ENCODE data around the gene ZNRF4. TPM values are rescaled to one million over a fixed set of nuclear protein-coding genes. Genes with fewer than 3 reads are reported as not detected.

The ZNRF4 gene
- total and polyA plus RNA-seq, 9 of the 15 experiments (the other 6 are each of a cell fraction or from before 2014, with no cell fraction given), result not detected

DNA sequence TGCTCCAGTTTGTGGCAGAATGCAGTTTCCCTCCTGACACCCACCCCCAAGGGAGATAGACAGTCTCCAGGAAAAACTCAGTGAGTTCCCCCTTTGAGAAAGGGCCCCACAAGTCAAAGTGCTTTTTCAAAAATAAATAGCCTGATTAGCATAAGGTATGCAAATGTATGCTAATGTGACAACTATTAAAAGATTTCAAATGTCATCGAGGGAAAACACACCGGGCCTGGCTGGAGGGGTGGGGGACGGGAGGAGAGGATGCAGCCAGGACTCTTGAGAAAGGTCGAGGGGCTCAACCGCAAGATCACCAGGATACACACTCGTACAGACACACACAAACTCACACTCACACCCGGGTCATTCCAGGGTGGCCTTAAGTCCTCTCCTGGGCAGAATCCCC is 34.3 kb upstream of the ZNRF4 start:
- Histone ChIP-seq H3K79me2 (ENCODE audit: control insufficient read depth, insufficient read depth, low read length) (no peaks in the 10 kb centered on the region), H3K4me3 (no peak overlapping the region), H4K20me1 (replicated peaks; ENCODE audit: control insufficient read depth, insufficient read depth, low read length) (no peaks in the 10 kb centered on the region), H3K9me1 (ENCODE audit: control insufficient read depth, insufficient read depth, low read length) (no peaks in the 10 kb centered on the region), H3K27me3 (ENCODE audit: control insufficient read depth in 2 of 2, insufficient read depth in 2 of 2, low read length in 2 of 2) (peaks cover 33 to 49% of the 10 kb centered on the region in 2 experiments; a peak in 4 of 5 replicates), H3K4me2 (ENCODE audit: insufficient read depth, low read length) (no peak overlapping the region), H3K36me3 (ENCODE audit: control insufficient read depth, insufficient read depth, low read length) (no peaks in the 10 kb centered on the region), H2AFZ (ENCODE audit: low read depth, low read length) (no peak overlapping the region), H3K4me1 (replicated peaks in 1 of 2; ENCODE audit: control insufficient read depth in 2 of 2, insufficient read depth in 2 of 2, low read length in 2 of 2) (no peaks in the 10 kb centered on the region; a peak in 1 of 5 replicates), H3K9ac (ENCODE audit: insufficient read depth in 1 of 2, low read depth in 2 of 2, low read length in 2 of 2) (no peak overlapping the region), H3K27ac (ENCODE audit: extremely low read depth, low read depth, low read length) (no peak overlapping the region), H3K9me3 (replicated peaks; ENCODE audit: control insufficient read depth, insufficient read depth, low read depth, low read length) (no peaks in the 10 kb centered on the region)
- no peak for TF ChIP-seq ILF3 (IDR thresholded peaks at IDR 0.05; ENCODE audit: borderline replicate concordance)
- TF ChIP-seq, protein P1, sequence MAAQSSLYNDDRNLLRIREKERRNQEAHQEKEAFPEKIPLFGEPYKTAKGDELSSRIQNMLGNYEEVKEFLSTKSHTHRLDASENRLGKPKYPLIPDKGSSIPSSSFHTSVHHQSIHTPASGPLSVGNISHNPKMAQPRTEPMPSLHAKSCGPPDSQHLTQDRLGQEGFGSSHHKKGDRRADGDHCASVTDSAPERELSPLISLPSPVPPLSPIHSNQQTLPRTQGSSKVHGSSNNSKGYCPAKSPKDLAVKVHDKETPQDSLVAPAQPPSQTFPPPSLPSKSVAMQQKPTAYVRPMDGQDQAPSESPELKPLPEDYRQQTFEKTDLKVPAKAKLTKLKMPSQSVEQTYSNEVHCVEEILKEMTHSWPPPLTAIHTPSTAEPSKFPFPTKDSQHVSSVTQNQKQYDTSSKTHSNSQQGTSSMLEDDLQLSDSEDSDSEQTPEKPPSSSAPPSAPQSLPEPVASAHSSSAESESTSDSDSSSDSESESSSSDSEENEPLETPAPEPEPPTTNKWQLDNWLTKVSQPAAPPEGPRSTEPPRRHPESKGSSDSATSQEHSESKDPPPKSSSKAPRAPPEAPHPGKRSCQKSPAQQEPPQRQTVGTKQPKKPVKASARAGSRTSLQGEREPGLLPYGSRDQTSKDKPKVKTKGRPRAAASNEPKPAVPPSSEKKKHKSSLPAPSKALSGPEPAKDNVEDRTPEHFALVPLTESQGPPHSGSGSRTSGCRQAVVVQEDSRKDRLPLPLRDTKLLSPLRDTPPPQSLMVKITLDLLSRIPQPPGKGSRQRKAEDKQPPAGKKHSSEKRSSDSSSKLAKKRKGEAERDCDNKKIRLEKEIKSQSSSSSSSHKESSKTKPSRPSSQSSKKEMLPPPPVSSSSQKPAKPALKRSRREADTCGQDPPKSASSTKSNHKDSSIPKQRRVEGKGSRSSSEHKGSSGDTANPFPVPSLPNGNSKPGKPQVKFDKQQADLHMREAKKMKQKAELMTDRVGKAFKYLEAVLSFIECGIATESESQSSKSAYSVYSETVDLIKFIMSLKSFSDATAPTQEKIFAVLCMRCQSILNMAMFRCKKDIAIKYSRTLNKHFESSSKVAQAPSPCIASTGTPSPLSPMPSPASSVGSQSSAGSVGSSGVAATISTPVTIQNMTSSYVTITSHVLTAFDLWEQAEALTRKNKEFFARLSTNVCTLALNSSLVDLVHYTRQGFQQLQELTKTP (IDR thresholded peaks at IDR 0.05; ENCODE audit: low read depth in 1 of 2, partially characterized antibody in 2 of 2), result no peak
- TF ChIP-seq KDM1A (IDR thresholded peaks at IDR 0.05), result no peak
- TF ChIP-seq MTA3 (IDR thresholded peaks at IDR 0.05; ENCODE audit: borderline replicate concordance), result no peak
- TF ChIP-seq RBM25 (IDR thresholded peaks at IDR 0.05; ENCODE audit: low read depth, low read length, severe bottlenecking), result no peak
- TF ChIP-seq SNRNP70 (optimal IDR thresholded peaks at IDR 0.05; ENCODE audit: low read depth, low read length), result no peak
- TF ChIP-seq ZNF668 (CRISPR knock-in tag; IDR thresholded peaks at IDR 0.05), result no peak
- no TSS peak for BruUV-seq (replicated peaks)
- intact Hi-C loops (cut with micrococcal nuclease), result no loop called here
- in situ Hi-C loops (cut with MboI), result no loop called here
- ChIA-PET POLR2A (no interaction called here), CTCF (ENCODE audit: low intra/inter-chr PET ratio) (no interaction called here)
- ATAC-seq (no peak), FAIRE-seq (no peak), DNase-seq (ENCODE audit: extremely low read depth in 1 of 4, low spot score in 3 of 4) (no peak)
- 2% methylated on average over 6 of the region's 7 CpGs for WGBS (ENCODE audit: insufficient coverage, low coverage, missing lambda C conversion rate)
